Measurements from ENCODE around the gene MYLK. TPM values are rescaled to one million over a fixed set of nuclear protein-coding genes. Genes with fewer than 3 reads are reported as not detected.

Gene MYLK
- polyA plus RNA-seq, 3 donors from 2014 or later = 0.36 to 3.7 (median 0.89) TPM

DNA sequence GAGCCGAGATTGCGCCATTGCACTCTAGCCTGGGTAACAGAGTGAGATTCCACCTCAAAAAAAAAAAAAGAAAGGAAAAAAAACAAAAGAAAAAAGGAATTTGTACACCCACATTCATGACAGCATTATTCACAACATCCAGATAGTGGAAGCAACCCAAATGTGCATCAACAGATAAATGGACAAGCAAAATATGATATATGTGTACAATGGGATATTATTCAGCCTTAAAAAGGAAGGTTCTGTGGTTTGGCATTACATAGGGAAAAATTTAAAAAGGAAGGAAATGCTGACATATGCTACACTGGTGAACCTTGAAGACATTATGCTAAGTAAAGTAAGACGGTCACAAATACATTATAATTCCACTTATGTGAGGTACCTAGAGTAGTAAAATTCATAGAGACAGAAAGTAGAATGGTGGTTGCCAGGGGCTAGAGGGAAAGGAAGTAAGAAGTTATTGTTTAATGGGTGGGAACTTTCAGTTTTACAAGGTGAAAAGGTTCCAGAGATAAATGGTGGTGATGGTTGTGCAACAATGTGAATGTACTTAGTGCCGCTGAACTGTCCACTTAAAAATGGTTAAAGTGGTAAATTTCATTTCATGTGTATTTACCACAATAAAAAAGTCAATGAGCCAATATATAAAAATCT, 118.5 kb downstream of the MYLK start:
- Mint-ChIP-seq H3K9me3 (peaks cover 0 to 3% (median 0%) of the 10 kb centered on the region in 6 donors), H3K4me3 (no peak overlapping the region), H3K4me1 (no peaks in the 10 kb centered on the region), H3K27ac (no peak overlapping the region), H3K27me3 (ENCODE audit: low read depth in 3 of 3) (peaks cover 0 to 2% (median 0%) of the 10 kb centered on the region in 3 donors), H3K36me3 (no peaks in the 10 kb centered on the region)
- DNase-seq = no peak

- DNase-seq = no peak
- H3K27ac Mint-ChIP-seq = no peak overlapping the region
- H3K4me1 Mint-ChIP-seq = no peaks in the 10 kb centered on the region
- H3K4me3 Mint-ChIP-seq = no peak overlapping the region
- peaks cover 0 to 3% (median 0%) of the 10 kb centered on the region in 6 donors for H3K9me3 Mint-ChIP-seq
- H3K27me3 Mint-ChIP-seq (ENCODE audit: low read depth in 3 of 3) = no peaks in the 10 kb centered on the region
- H3K36me3 Mint-ChIP-seq = no peaks in the 10 kb centered on the region
Measured at GRCh38 chr3:123764647-123765046, 119.5 kb downstream of the MYLK start.

GRCh38 chr3:123762805-123763204, 121.3 kb downstream of the MYLK start:
- H3K36me3 Mint-ChIP-seq = no peaks in the 10 kb centered on the region
- no peak overlapping the region for H3K4me3 Mint-ChIP-seq
- H3K9me3 Mint-ChIP-seq = peaks cover 0 to 3% (median 0%) of the 10 kb centered on the region in 6 donors
- H3K4me1 Mint-ChIP-seq = peaks cover 0 to under 1% of the 10 kb centered on the region in 2 donors
- no peak for DNase-seq
- no peaks in the 10 kb centered on the region for H3K27me3 Mint-ChIP-seq (ENCODE audit: low read depth in 3 of 3)
- H3K27ac Mint-ChIP-seq = no peak overlapping the region

DNA sequence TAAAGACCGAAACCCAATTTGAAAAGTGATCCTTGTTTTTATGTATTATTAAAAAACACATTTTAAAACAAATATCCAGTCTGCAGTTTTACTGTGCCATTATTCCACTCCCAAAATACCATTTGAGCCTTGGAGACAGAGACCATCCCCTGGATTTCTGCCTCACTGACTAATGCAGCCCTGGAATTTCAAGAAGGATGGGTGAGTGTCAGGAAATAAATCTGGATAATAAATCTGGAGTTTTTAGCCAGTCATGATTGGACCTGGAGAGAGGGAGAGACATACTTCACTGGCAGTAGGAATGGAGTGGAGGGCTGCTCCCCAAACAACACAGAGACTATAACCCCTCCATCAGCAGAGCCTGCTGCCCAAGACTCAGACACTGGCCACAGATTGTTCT, 123.3 kb downstream of the MYLK start:
- Mint-ChIP-seq H3K27me3 (ENCODE audit: low read depth in 3 of 3) (peaks cover 0 to 4% (median 4%) of the 10 kb centered on the region in 3 donors), H3K4me1 (peaks cover 2 to 15% of the 10 kb centered on the region in 2 donors), H3K4me3 (no peak overlapping the region), H3K9me3 (peaks cover 0 to 3% (median 0%) of the 10 kb centered on the region in 6 donors), H3K27ac (no peak overlapping the region), H3K36me3 (no peaks in the 10 kb centered on the region)
- no peak for DNase-seq

GRCh38 chr3:123759871-123760270, 124.3 kb downstream of the MYLK start:
- Mint-ChIP-seq H3K27ac (no peak overlapping the region), H3K36me3 (no peaks in the 10 kb centered on the region), H3K9me3 (peaks cover 0 to 3% (median 0%) of the 10 kb centered on the region in 6 donors), H3K27me3 (ENCODE audit: low read depth in 3 of 3) (peaks cover 0 to 4% (median 4%) of the 10 kb centered on the region in 3 donors), H3K4me1 (peaks cover 2 to 15% of the 10 kb centered on the region in 2 donors), H3K4me3 (no peak overlapping the region)
- no peak for DNase-seq

DNA sequence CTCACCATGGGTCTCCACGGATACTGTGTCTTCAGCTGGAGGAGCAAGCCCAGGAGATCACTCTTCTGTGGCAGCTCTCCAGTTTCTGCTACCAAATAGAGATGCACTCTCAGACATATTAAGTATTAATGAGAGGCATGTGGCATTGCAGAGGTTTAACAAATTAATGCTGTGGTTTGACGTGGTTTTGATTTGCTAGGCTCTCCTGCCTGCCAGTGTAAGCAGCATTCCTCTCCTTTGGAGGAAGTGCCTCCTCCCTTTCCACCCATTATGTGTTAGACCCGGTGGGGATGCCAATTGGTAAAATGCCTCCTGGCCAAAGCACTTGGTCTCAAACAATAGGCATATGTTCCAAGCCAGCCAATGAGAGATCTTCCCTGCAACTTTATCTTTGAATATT, 124.8 kb downstream of the MYLK start:
- H3K4me1 Mint-ChIP-seq = peaks cover 2 to 15% of the 10 kb centered on the region in 2 donors

GRCh38 chr3:123758081-123758564, 126.0 kb downstream of the MYLK start:
- no peak overlapping the region for H3K4me3 Mint-ChIP-seq
- DNase-seq = no peak
- peaks cover 0 to 3% (median 0%) of the 10 kb centered on the region in 6 donors for H3K9me3 Mint-ChIP-seq
- peaks cover 0 to 4% (median 4%) of the 10 kb centered on the region in 3 donors for H3K27me3 Mint-ChIP-seq (ENCODE audit: low read depth in 3 of 3)
- H3K27ac Mint-ChIP-seq = no peak overlapping the region
- no peaks in the 10 kb centered on the region for H3K36me3 Mint-ChIP-seq
- peaks cover 2 to 15% of the 10 kb centered on the region in 2 donors for H3K4me1 Mint-ChIP-seq

More for the DNA sequence above, 124.8 kb downstream of the MYLK start:
- Mint-ChIP-seq H3K9me3 (peaks cover 0 to 3% (median 0%) of the 10 kb centered on the region in 6 donors), H3K36me3 (no peaks in the 10 kb centered on the region), H3K27ac (no peak overlapping the region), H3K4me3 (no peak overlapping the region), H3K27me3 (ENCODE audit: low read depth in 3 of 3) (peaks cover 0 to 4% (median 4%) of the 10 kb centered on the region in 3 donors)
- DNase-seq = no peak

DNA sequence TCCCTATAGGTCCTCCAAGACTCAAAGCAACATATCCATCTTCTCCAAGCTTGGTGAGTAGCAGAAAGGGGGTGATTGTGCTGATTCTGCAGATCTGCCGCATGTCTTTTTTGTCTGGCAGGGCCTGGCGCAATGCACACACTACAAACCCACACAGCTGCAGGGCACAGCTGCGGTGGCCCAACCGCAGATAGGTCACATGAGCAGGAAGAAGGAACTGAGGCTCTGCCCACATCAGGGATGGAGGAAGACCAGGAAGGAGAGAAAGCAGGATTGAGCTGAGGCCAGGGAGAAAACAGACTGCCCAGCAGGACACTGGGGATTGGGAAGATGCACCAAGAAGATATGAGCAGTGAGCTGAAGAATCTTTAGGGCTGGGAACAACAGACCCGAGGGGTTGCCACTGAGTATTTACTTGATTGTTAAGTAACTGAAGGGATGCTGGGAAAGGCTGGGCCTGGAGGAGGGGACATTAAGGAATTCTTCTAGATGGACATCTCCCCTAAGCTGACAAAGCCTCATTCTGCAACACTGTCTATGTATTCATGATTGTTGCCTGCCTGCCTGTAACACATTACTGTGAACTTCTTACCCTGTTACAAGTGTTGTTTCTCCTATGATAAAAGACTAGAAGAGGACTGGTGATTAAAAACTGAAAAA, 126.7 kb downstream of the MYLK start:
- Mint-ChIP-seq H3K36me3 (no peaks in the 10 kb centered on the region), H3K4me1 (peaks cover 2 to 15% of the 10 kb centered on the region in 2 donors), H3K27ac (no peak overlapping the region), H3K4me3 (peak overlapping the region in 1 of 5 donors; percentile 46), H3K9me3 (no peaks in the 10 kb centered on the region), H3K27me3 (ENCODE audit: low read depth in 3 of 3) (peaks cover 0 to 4% (median 4%) of the 10 kb centered on the region in 3 donors)
- no peak for DNase-seq

DNA sequence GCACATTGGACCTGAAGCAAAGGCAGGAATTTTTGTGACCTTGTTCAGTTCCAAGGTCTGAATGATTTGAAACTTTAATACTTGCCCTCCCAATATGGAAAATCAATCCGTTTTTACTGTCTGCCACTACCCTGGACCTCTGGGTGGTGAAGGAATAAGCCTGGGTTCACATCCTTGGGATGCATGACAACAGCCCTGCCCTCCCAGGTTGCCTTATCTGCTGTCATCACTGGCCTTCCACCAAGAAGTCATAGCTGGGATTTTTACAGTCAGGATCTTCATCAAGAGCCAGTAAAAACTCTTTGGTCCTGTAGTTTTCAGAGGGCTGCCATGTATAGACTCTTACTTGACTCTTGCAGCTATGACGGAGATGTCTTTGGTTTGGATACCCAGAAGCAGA, 128.6 kb downstream of the MYLK start:
- Mint-ChIP-seq H3K4me3 (no peak overlapping the region), H3K4me1 (peaks cover 2 to 15% of the 10 kb centered on the region in 2 donors), H3K9me3 (peaks cover 0 to under 1% (median 0%) of the 10 kb centered on the region in 6 donors), H3K27me3 (ENCODE audit: low read depth in 3 of 3) (peaks cover 0 to 4% (median 4%) of the 10 kb centered on the region in 3 donors), H3K36me3 (no peaks in the 10 kb centered on the region), H3K27ac (no peak overlapping the region)
- no peak for DNase-seq

GRCh38 chr3:123755085-123755484, 129.0 kb downstream of the MYLK start:
- H3K4me3 Mint-ChIP-seq = no peak overlapping the region
- H3K27ac Mint-ChIP-seq = no peak overlapping the region
- H3K9me3 Mint-ChIP-seq = peaks cover 0 to 1% (median 0%) of the 10 kb centered on the region in 6 donors
- H3K27me3 Mint-ChIP-seq (ENCODE audit: low read depth in 3 of 3) = peaks cover 0 to 4% (median 4%) of the 10 kb centered on the region in 3 donors
- no peak for DNase-seq
- H3K36me3 Mint-ChIP-seq = no peaks in the 10 kb centered on the region
- peaks cover 2 to 15% of the 10 kb centered on the region in 2 donors for H3K4me1 Mint-ChIP-seq

- H3K4me3 Mint-ChIP-seq = no peak overlapping the region
- peaks cover 0 to 1% (median 0%) of the 10 kb centered on the region in 6 donors for H3K9me3 Mint-ChIP-seq
- H3K4me1 Mint-ChIP-seq = peaks cover 2 to 15% of the 10 kb centered on the region in 2 donors
- peaks cover 0 to 4% (median 4%) of the 10 kb centered on the region in 3 donors for H3K27me3 Mint-ChIP-seq (ENCODE audit: low read depth in 3 of 3)
- DNase-seq = no peak
- H3K36me3 Mint-ChIP-seq = no peaks in the 10 kb centered on the region
- H3K27ac Mint-ChIP-seq = no peak overlapping the region
Measured at GRCh38 chr3:123753286-123753685, 130.8 kb downstream of the MYLK start.

- Mint-ChIP-seq H3K36me3 (no peaks in the 10 kb centered on the region), H3K27ac (no peak overlapping the region), H3K4me1 (peaks cover under 1 to 9% of the 10 kb centered on the region in 2 donors), H3K27me3 (ENCODE audit: low read depth in 3 of 3) (peaks cover 0 to 4% (median 2%) of the 10 kb centered on the region in 3 donors), H3K4me3 (no peak overlapping the region), H3K9me3 (peaks cover 0 to 1% (median 0%) of the 10 kb centered on the region in 6 donors)
- DNase-seq = no peak
Measured at GRCh38 chr3:123752228-123752627, 131.9 kb downstream of the MYLK start.

DNA sequence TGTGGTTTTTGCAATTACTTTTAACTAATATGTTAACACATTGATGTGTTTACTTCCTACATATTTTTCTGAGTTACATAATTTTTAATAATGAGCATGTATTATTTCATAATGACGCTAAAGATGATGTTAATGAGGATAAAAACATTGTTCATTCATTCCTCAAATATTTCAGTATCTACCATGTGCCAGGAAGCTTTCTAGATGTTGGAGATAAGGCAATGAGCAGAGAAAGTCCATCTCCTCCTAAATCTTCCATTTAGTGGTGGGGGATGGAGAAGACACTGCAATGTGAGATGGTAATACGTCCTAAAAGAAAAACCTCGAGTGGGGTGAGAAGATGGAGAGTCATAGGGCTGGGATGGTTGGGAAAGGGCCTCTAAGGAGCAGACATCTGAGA, 132.7 kb downstream of the MYLK start:
- Mint-ChIP-seq H3K27ac (no peak overlapping the region), H3K27me3 (ENCODE audit: low read depth in 3 of 3) (peaks cover 0 to 3% (median 0%) of the 10 kb centered on the region in 3 donors), H3K36me3 (no peaks in the 10 kb centered on the region), H3K4me3 (no peak overlapping the region), H3K9me3 (peaks cover 0 to 1% (median 0%) of the 10 kb centered on the region in 6 donors), H3K4me1 (peaks cover 0 to 1% of the 10 kb centered on the region in 2 donors)
- DNase-seq = no peak

All from immature natural killer cell (primary cell).